A673 (cell line): ENCODE results near the gene CCBE1. TPM values are rescaled to one million over a fixed set of nuclear protein-coding genes. Genes with fewer than 3 reads are reported as not detected.

Experiments used
- BruUV-seq: library from RNA; stranded (reverse); fragments of 400-500 nt; replicated peaks from 2 replicates; lab custom pipeline; 2021; lab: Mats Ljungman, UMichigan
- CTCF ChIA-PET: fragments of 300-600 bp; sonication (Branson Sonifier 250); formaldehyde crosslinking; loops from one replicate; lab custom pipeline; 2022; ENCODE audit warnings: antibody characterized with exemption; lab: Charles Lee
- POLR2A ChIA-PET: fragments of 300-600 bp; sonication (Branson Sonifier 250); formaldehyde crosslinking; loops from one replicate; lab custom pipeline; 2022; ENCODE audit warnings: antibody characterized with exemption; ENCODE audit not compliant: low non-redundant PET; lab: Charles Lee
- DNase-seq: peaks from one replicate; pipeline ENCODE4 v3.0.0-alpha.2; 2015; ENCODE audit warnings: low spot score
- H3K27ac ChIP-seq: fragments of 200-600 bp; sonication (generic); 2 replicates; pipeline ENCODE4 v1.5.1; 2016; ENCODE audit warnings: mixed run types, low read depth, mild to moderate bottlenecking, mixed read lengths, antibody characterized with exemption, low read length; ENCODE audit not compliant: poor library complexity, severe bottlenecking
- H3K27me3 ChIP-seq: fragments of 200-600 bp; sonication (generic); replicated peaks from 2 replicates; pipeline ENCODE4 v1.6.1; 2017; ENCODE audit warnings: mixed run types, low read depth, mild to moderate bottlenecking, mixed read lengths, antibody characterized with exemption, low read length; ENCODE audit not compliant: insufficient read depth, poor library complexity
- H3K36me3 ChIP-seq: fragments of 200-600 bp; sonication (generic); 2 replicates; pipeline ENCODE4 v1.6.1; 2016; ENCODE audit warnings: mixed run types, mild to moderate bottlenecking, mixed read lengths, antibody characterized with exemption, low read length; ENCODE audit not compliant: insufficient read depth, poor library complexity, severe bottlenecking
- H3K4me1 ChIP-seq: fragments of 200-600 bp; sonication (generic); 2 replicates; pipeline ENCODE4 v1.6.1; 2017; ENCODE audit warnings: mixed run types, mild to moderate bottlenecking, mixed read lengths, antibody characterized with exemption, low read length; ENCODE audit not compliant: insufficient read depth, poor library complexity, severe bottlenecking
- H3K4me3 ChIP-seq: fragments of 200-600 bp; sonication (generic); 2 replicates; pipeline ENCODE4 v1.5.1; 2016; ENCODE audit warnings: low read depth, mixed run types, mild to moderate bottlenecking, mixed read lengths, low read length; ENCODE audit not compliant: poor library complexity, severe bottlenecking
- H3K9me3 ChIP-seq: fragments of 200-600 bp; sonication (generic); 2 replicates; pipeline ENCODE4 v1.6.1; 2016; ENCODE audit warnings: mixed run types, low read depth, mild to moderate bottlenecking, mixed read lengths, antibody characterized with exemption, low read length; ENCODE audit not compliant: poor library complexity, severe bottlenecking
- EZH2 ChIP-seq: fragments of 200-600 bp; sonication (generic); IDR thresholded peaks from 2 replicates; pipeline ENCODE4 v1.6.1; 2017; ENCODE audit warnings: borderline replicate concordance, low read depth, mild to moderate bottlenecking, mixed read lengths, antibody characterized with exemption, low read length; ENCODE audit not compliant: poor library complexity, severe bottlenecking
- intact Hi-C: fragments of 100-400 bp; cut with micrococcal nuclease; formaldehyde crosslinking; loops from one replicate; pipeline ENCODE4 v1.10.0; 2022; ENCODE audit not compliant: unreplicated experiment
- total RNA-seq: library from RNA; stranded (reverse); gene quantifications from 2 replicates; pipeline ENCODE4 v1.2.3, GENCODE V29; 2021
- TF ChIP-seq, protein P1 (sequence below): fragments of 300-800, 200-600 bp; sonication (generic); conservative IDR thresholded peaks from 2 replicates; pipeline ENCODE4 v1.5.1; 2017; ENCODE audit warnings: low read depth, mild to moderate bottlenecking, antibody characterized with exemption, low read length, moderate library complexity, mixed read lengths

Gene CCBE1
- total RNA-seq, 1 experiment from 2014 or later = not detected

DNA sequence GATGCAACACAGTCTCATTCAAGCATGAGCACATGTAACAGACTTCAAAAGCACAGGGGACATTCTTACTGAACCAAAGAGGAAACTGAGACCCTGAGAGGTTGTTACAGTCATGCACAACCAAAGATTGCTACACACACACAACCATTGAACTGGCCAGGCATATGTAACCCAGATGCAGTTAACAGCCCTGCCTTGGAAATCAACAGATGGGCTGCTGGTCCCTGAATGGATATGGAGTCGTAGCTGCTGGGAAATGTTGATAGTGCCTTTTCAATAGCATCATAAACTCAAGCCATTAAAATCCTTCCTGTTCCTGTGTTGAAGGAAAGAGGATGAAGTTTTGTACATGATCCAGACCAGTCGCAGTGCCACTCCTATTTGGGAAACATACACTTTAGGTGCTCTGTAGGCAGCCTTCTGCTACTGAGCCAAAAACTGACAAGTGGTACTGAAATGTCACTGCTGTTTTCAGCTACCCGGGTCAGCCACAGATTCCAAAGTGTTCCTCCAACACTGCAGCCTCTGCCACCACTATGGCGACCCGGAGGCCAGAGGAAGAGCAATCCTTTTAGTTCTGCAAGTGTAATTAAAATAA lies 143.9 kb downstream of the CCBE1 start:
- Histone ChIP-seq H3K9me3 (no peaks in the 10 kb centered on the region), H3K27ac (no peak overlapping the region), H3K36me3 (no peaks in the 10 kb centered on the region), H3K27me3 (no peaks in the 10 kb centered on the region), H3K4me1 (no peaks in the 10 kb centered on the region), H3K4me3 (no peak overlapping the region)
- ChIA-PET POLR2A (no interaction called here), CTCF (no interaction called here)
- no peak for DNase-seq
- TF ChIP-seq, protein P1, sequence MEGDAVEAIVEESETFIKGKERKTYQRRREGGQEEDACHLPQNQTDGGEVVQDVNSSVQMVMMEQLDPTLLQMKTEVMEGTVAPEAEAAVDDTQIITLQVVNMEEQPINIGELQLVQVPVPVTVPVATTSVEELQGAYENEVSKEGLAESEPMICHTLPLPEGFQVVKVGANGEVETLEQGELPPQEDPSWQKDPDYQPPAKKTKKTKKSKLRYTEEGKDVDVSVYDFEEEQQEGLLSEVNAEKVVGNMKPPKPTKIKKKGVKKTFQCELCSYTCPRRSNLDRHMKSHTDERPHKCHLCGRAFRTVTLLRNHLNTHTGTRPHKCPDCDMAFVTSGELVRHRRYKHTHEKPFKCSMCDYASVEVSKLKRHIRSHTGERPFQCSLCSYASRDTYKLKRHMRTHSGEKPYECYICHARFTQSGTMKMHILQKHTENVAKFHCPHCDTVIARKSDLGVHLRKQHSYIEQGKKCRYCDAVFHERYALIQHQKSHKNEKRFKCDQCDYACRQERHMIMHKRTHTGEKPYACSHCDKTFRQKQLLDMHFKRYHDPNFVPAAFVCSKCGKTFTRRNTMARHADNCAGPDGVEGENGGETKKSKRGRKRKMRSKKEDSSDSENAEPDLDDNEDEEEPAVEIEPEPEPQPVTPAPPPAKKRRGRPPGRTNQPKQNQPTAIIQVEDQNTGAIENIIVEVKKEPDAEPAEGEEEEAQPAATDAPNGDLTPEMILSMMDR = no peak
- no peak for TF ChIP-seq EZH2
- BruUV-seq = no TSS peak
- intact Hi-C loops = no loop called here

DNA sequence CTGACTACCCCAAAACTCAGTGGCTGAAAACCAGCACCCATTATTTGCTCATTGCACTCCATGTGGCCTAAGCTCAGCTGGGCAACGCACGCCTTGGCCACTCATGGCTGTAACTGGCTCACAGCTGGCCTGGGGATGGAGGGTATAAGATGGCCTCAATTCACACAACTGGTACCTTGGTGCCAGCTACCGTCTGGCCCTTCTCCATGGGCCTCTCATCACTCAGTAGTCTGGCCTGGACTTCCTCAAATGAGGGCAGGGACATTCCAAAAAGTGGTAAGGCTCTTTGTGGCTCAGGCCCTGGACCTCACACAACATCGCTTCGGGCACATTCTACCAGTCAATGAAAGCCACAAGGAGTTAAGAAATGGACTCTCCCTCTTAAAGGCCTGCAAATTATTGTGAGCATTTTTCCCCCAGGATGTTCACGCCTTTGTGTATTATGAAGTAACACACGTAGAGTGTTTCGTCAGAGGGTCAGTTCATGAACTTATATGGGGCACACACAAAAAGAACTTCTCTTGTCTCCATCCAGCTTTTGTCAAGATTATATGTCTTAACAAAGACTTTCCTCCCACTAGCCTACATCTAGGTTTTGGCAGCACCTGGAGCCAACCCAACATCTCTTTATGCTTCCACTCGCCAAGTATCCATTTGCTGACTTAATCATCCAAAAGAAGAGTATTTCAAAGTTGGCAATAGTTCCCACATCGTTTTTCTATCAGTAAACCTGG lies 145.2 kb downstream of the CCBE1 start:
- intact Hi-C loops = no loop called here
- H3K36me3 ChIP-seq = no peaks in the 10 kb centered on the region
- no peak overlapping the region for H3K27ac ChIP-seq
- H3K27me3 ChIP-seq = no peaks in the 10 kb centered on the region
- no TSS peak for BruUV-seq
- no peak overlapping the region for H3K4me3 ChIP-seq
- no peak for DNase-seq
- H3K4me1 ChIP-seq = no peaks in the 10 kb centered on the region
- ChIA-PET CTCF (no interaction called here), POLR2A (no interaction called here)
- no peaks in the 10 kb centered on the region for H3K9me3 ChIP-seq
- TF ChIP-seq, protein P1 = no peak
- no peak for TF ChIP-seq EZH2

DNA sequence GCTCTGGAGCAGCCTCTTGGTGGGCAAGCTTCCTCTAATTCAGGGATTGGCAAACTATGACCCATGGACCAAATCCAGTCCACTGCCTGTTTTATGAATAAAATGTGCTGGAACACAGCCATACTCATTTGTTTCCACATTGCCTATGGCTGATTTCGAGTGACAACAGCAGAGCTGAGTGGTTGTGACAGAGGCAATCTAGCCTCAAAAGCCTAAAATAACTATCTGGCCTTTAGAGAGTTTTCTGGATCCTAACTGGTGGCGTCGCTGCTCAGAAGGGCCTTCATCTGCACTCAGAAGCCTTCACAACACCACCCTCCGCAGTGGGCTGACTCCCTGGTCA lies 147.1 kb downstream of the CCBE1 start:
- DNase-seq = no peak
- POLR2A ChIA-PET = no interaction called here
- Histone ChIP-seq H3K9me3 (no peaks in the 10 kb centered on the region), H3K4me3 (no peak overlapping the region), H3K27me3 (peaks cover 8% of the 10 kb centered on the region), H3K27ac (no peak overlapping the region), H3K36me3 (no peaks in the 10 kb centered on the region), H3K4me1 (no peaks in the 10 kb centered on the region)
- CTCF ChIA-PET = no interaction called here
- intact Hi-C loops = no loop called here
- TF ChIP-seq, protein P1 = no peak
- TF ChIP-seq EZH2 = no peak
- BruUV-seq = no TSS peak
